ENCODE results near the gene DKK3.

- TF ChIP-seq EZH2 (IDR thresholded peaks at IDR 0.05) (no peak), POLR2AphosphoS5 (IDR thresholded peaks at IDR 0.05; ENCODE audit: borderline replicate concordance, low read depth, low read length) (no peak)
These were observed 72.9 kb downstream of the DKK3 start for GRCh38 chr11:11935536-11935935.

Measured in SK-N-MC (cell line).